HG03571 (cell line): ENCODE data around the gene ELL.

Source experiments
- ATAC-seq: cut with Tn5 transposase; IDR thresholded peaks from one replicate; pipeline ENCODE4 v1.9.1; 2021; ENCODE audit not compliant: unreplicated experiment

The ELL gene

GRCh38 chr19:18449552-18449951 is 72.3 kb downstream of the ELL start:
- no peak for ATAC-seq

- no peak for ATAC-seq
Measured at GRCh38 chr19:18446811-18447359, 75.0 kb downstream of the ELL start.

- no peak for ATAC-seq
Measured at GRCh38 chr19:18446145-18446810, 75.6 kb downstream of the ELL start.

GRCh38 chr19:18445262-18445948 is 76.5 kb downstream of the ELL start:
- ATAC-seq: no peak

GRCh38 chr19:18444513-18444912 is 77.4 kb downstream of the ELL start:
- no peak for ATAC-seq

- ATAC-seq: no peak
Measured at GRCh38 chr19:18443831-18444230, 78.0 kb downstream of the ELL start.

- ATAC-seq: no peak
Measured at GRCh38 chr19:18443406-18443805, 78.5 kb downstream of the ELL start.

GRCh38 chr19:18442941-18443340 is 78.9 kb downstream of the ELL start:
- ATAC-seq: no peak

- no peak for ATAC-seq
Measured at GRCh38 chr19:18441804-18442788, 79.8 kb downstream of the ELL start.

- ATAC-seq: no peak
Measured at GRCh38 chr19:18440936-18441803, 80.7 kb downstream of the ELL start.

- no peak for ATAC-seq
Measured at GRCh38 chr19:18440415-18440877, 81.4 kb downstream of the ELL start.

- no peak for ATAC-seq
Measured at GRCh38 chr19:18439910-18440237, 82.0 kb downstream of the ELL start.

- ATAC-seq: no peak
Measured at GRCh38 chr19:18439025-18439909, 82.6 kb downstream of the ELL start.

- no peak for ATAC-seq
Measured at GRCh38 chr19:18438331-18439024, 83.4 kb downstream of the ELL start.

- no peak for ATAC-seq
Measured at GRCh38 chr19:18437491-18438330, 84.2 kb downstream of the ELL start, which contains the start of gene ISYNA1. Gene ISYNA1 (minus strand): TSS chr19:18438133. CDS start chr19:18437979, 154 bp downstream.

- ATAC-seq: no peak
Measured at GRCh38 chr19:18436671-18437490, 85.0 kb downstream of the ELL start.
